Gastroesophageal sphincter (tissue), 4 donors: ENCODE results near the gene PICK1. TPM values are rescaled to one million over a fixed set of nuclear protein-coding genes. Genes with fewer than 3 reads are reported as not detected.

Experiments used
- ATAC-seq: fragments of 150-250 bp; one replicate; pipeline ENCODE4 v1.9.1; 2016; ENCODE audit warnings: mild to moderate bottlenecking, moderate library complexity
- H3K27ac ChIP-seq, 4 donors: fragments of 200-600 bp; sonication (generic) in 3 of 4; 1 replicate in 3 of 4; 2 replicates in 1 of 4; pipeline ENCODE4 v1.5.1; 2016 to 2019
- H3K27me3 ChIP-seq: fragments of 200-600 bp; sonication (generic); one replicate; pipeline ENCODE4 v1.5.1; 2019
- H3K36me3 ChIP-seq, 2 donors: fragments of 200-600 bp; sonication (generic); one replicate each; pipeline ENCODE4 v1.5.1; 2019; ENCODE audit warnings: control low read depth in 1 of 2
- H3K4me1 ChIP-seq, 3 donors: fragments of 200-600 bp; sonication (generic); 1 replicate in 2 of 3; 2 replicates in 1 of 3; pipeline ENCODE4 v1.5.1; 2016 to 2019; ENCODE audit warnings: control low read depth in 2 of 3
- H3K4me3 ChIP-seq, 2 donors: fragments of 200-600 bp; sonication (generic); one replicate each; pipeline ENCODE4 v1.5.1; 2019; ENCODE audit warnings: mild to moderate bottlenecking in 1 of 2, moderate library complexity in 1 of 2
- H3K9me3 ChIP-seq, 3 donors: fragments of 200-600 bp; sonication (generic); one replicate each; pipeline ENCODE4 v1.5.1; 2017 to 2019; ENCODE audit warnings: control low read depth in 2 of 3
- EP300 ChIP-seq: sonication (generic); formaldehyde crosslinking; IDR thresholded peaks from one replicate; pipeline ENCODE4 v1.6.1; 2017; ENCODE audit warnings: antibody characterized with exemption, mild to moderate bottlenecking
- POLR2A ChIP-seq, 2 donors: fragments of 450-650 bp; IDR thresholded peaks; one replicate each; pipeline ENCODE4 v1.6.1; 2017; ENCODE audit warnings: antibody characterized with exemption in 2 of 2, mild to moderate bottlenecking in 2 of 2, moderate library complexity in 1 of 2
- POLR2AphosphoS5 ChIP-seq: sonication (generic); formaldehyde crosslinking; IDR thresholded peaks from one replicate; pipeline ENCODE4 v1.6.1; 2017; ENCODE audit warnings: antibody characterized with exemption
- WGBS, 2 donors: methylation state at CpG; one replicate each; pipeline ENCODE4 v1.1.5; 2018; ENCODE audit warnings: low coverage in 1 of 2; 5-methylcytosine and 5-hydroxymethylcytosine counted together
- total RNA-seq, 4 donors: library from RNA; depleted of rRNA; stranded (reverse); fragments of >200 nt; gene quantifications; one replicate each; pipeline ENCODE4 v1.1.0, GENCODE V29; 2016
- TF ChIP-seq, protein P1 (sequence below), 4 experiments: fragments of 200-600 bp in 2 of 4; fragments of 450-650 bp in 2 of 4; sonication (generic) in 1 of 4; IDR thresholded peaks; one replicate each; pipeline ENCODE4 v1.5.1; 2017 to 2019; ENCODE audit warnings: antibody characterized with exemption in 4 of 4, mild to moderate bottlenecking in 2 of 4, moderate library complexity in 2 of 4

Gene PICK1
- total RNA-seq, 4 donors from 2014 or later: 20.3 to 35.3 (median 25.7) TPM

DNA sequence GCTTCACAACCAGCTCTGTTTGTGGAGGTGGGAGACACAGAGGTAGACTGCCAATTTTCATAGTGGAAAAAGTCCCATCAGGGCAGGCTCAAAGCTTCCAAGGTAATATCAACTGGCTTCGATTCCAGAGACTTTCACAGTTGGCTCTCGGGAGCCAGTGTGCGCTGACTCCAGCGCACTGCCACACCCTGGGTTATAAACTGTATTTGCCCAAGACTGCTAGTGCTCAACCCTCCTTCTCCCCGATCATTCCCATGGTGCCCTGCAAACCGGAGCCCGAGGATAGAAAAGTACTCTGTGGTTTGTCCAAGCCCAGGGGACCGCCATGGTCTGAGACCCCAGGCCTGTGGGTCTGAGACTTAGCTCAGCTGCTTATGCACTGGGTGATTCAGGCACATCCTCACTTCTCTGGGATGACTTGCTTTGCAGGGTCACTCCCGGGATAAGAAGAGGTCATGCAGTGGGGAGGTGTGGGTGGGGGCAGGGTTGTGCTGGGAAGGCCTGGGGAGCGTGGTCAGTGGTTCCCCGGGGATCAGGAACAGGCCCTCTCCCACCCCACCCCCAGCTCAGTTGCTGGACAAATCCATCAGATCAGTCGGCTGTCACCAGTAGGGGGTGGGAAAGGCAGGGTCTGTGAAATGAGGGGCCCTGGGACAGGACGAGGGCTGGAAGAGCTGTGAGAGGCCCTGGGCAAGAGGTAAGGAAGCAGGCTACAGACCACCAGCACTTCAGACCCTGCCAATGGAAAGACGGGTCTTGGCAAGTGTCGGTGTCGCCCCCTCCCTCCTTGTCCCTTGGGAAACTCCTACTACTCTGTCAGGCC lies 26.7 kb upstream of the PICK1 start:
- ATAC-seq: no peak

DNA sequence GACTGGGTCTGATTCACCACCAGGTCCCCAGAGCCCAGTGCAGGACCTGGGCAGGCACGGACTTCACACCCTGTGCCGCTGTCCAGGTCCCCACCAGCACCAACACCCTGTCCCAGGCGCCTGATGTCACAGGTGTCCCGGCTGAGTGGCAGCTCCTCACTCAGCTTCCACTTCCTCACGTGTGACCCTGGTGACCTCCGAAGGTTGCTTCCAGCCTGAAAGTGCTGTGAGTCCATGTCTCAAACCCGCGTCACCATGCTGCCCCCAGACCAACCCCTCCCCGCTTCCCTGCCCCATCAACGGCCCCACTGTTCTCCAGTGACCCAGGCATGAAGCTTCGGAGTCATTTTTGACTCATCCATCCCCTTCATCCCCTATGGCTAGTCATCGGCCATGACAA lies 25.7 kb upstream of the PICK1 start:
- TF ChIP-seq, protein P1, sequence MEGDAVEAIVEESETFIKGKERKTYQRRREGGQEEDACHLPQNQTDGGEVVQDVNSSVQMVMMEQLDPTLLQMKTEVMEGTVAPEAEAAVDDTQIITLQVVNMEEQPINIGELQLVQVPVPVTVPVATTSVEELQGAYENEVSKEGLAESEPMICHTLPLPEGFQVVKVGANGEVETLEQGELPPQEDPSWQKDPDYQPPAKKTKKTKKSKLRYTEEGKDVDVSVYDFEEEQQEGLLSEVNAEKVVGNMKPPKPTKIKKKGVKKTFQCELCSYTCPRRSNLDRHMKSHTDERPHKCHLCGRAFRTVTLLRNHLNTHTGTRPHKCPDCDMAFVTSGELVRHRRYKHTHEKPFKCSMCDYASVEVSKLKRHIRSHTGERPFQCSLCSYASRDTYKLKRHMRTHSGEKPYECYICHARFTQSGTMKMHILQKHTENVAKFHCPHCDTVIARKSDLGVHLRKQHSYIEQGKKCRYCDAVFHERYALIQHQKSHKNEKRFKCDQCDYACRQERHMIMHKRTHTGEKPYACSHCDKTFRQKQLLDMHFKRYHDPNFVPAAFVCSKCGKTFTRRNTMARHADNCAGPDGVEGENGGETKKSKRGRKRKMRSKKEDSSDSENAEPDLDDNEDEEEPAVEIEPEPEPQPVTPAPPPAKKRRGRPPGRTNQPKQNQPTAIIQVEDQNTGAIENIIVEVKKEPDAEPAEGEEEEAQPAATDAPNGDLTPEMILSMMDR (IDR thresholded peaks at IDR 0.05): no peak
- TF ChIP-seq EP300: no peak
- no peak for TF ChIP-seq POLR2AphosphoS5
- TF ChIP-seq POLR2A (IDR thresholded peaks at IDR 0.05): no peak
- H3K27me3 ChIP-seq: no peaks in the 10 kb centered on the region
- WGBS, 2 donors: 94 to 96% methylated on average over 4 to 7 of the region's 12 CpGs
- H3K4me1 ChIP-seq: peaks cover 4 to 35% (median 14%) of the 10 kb centered on the region in 3 donors
- H3K9me3 ChIP-seq: no peaks in the 10 kb centered on the region
- H3K36me3 ChIP-seq: no peaks in the 10 kb centered on the region
- no peak for ATAC-seq
- H3K4me3 ChIP-seq: no peak overlapping the region
- peak overlapping the region in 3 of 4 donors; percentile 24 to 77 (median 26) for H3K27ac ChIP-seq

More for the DNA sequence above, 26.7 kb upstream of the PICK1 start:
- TF ChIP-seq POLR2A (IDR thresholded peaks at IDR 0.05) (no peak), POLR2AphosphoS5 (no peak), EP300 (no peak)
- TF ChIP-seq, protein P1 (IDR thresholded peaks at IDR 0.05): no peak
- Histone ChIP-seq H3K9me3 (no peaks in the 10 kb centered on the region), H3K4me3 (no peak overlapping the region), H3K4me1 (peaks cover 4 to 32% (median 14%) of the 10 kb centered on the region in 3 donors), H3K27me3 (no peaks in the 10 kb centered on the region), H3K27ac (peak overlapping the region in 3 of 4 donors; percentile 24 to 77 (median 26)), H3K36me3 (peaks cover 0 to 7% of the 10 kb centered on the region in 2 donors)
- WGBS, 2 donors: no CpG with 5 or more reads among the region's 16 CpGs

DNA sequence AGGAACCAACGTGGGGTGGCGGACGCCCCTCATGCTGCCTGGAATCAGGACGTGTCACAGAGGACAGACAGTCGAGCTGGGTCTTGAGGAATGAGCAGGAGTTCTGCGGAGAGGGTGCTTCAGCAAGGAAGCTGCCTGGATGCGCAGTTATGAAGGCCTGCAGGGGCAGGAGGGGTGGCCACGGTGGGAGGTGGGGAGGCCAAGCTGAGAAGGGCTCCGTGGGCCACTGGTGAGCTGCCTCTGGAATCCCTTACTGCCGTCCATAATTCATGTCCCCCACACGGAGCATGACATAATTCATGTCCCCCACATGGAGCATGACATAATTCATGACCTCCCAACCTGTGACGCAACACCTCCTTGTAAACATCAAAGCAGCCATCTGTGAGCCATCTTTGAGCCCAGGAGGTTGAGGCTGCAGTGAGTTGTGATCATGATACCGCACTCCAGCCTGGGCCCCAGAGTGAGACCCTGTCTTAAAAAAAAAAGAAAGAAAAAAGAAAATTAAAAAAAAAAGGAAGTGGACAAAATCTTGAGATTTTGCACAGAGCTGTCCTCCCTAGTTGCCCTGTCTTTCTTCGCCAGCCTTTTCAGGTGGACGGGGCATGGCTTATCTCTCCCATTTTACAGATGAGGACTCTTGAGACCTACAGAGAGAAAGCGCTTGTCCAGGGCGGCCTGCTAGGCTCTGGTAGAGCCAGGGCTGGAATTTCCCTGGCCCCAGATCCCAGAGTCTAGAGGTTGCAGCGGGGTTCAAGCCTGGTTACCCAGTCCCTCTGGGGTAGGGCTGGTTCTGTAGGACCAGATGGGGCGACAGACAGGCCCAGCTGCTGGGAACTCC lies 24.3 kb upstream of the PICK1 start:
- peaks cover 4 to 35% (median 14%) of the 10 kb centered on the region in 3 donors for H3K4me1 ChIP-seq
- ATAC-seq: no peak

DNA sequence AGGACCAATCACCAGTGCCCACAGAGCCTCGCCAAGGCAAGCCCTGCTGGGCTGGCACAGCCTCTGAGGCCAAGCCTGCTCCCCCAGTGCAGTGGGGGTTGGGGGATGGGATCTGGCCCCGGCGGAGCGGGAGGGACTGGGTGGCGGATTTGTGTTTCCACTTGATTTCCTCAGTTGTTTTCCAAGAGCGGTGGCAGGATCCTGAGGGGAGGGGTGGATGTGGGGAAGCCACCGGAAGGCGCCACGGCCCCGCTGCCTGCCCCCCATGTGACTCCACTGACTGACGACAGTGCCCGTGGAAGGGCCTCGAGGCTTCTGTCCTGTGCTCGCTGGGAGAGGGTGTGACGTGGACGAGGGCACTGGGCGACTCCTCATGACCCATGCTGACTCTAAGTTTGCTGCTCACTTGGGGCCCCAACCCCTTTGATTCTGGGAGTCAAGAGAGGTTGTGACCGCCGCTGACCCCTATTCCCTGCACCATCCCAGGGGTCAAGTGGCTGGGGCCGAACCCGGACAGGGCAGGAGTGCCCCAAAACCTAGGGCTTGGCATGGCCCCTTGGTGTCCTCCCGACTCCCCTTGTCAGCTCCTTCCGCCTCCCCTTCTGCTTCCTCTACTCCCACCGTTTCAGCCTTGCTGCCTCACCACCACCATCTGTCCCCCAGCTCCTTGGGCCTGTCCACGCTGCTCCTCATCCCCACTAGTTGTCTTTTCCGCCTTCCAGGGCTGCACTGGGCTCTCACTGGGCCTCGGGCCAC lies 23.5 kb upstream of the PICK1 start:
- peak; percentile 35 for ATAC-seq
- Histone ChIP-seq H3K36me3 (no peaks in the 10 kb centered on the region), H3K9me3 (no peaks in the 10 kb centered on the region), H3K4me1 (peaks cover 4 to 35% (median 14%) of the 10 kb centered on the region in 3 donors), H3K27me3 (no peaks in the 10 kb centered on the region), H3K4me3 (no peak overlapping the region), H3K27ac (peak overlapping the region in 3 of 4 donors; percentile 70 to 77 (median 70))
- TF ChIP-seq EP300 (no peak), POLR2A (IDR thresholded peaks at IDR 0.05) (no peak), POLR2AphosphoS5 (no peak)
- TF ChIP-seq, protein P1 (IDR thresholded peaks at IDR 0.05): no peak
- WGBS, 2 donors: 0 to 60% methylated on average over 1 to 2 of the region's 27 CpGs

More for the DNA sequence above, 24.3 kb upstream of the PICK1 start:
- no peaks in the 10 kb centered on the region for H3K36me3 ChIP-seq
- no peak overlapping the region for H3K4me3 ChIP-seq
- TF ChIP-seq POLR2AphosphoS5 (peak; percentile 24), EP300 (no peak)
- TF ChIP-seq, protein P1 (IDR thresholded peaks at IDR 0.05): no peak
- no CpG with 5 or more reads among the region's 19 CpGs for WGBS, 2 donors
- H3K9me3 ChIP-seq: no peaks in the 10 kb centered on the region
- H3K27me3 ChIP-seq: no peaks in the 10 kb centered on the region
- H3K27ac ChIP-seq: peak overlapping the region in 3 of 4 donors; percentile 70 to 77 (median 70)
